Ovary (tissue), 3 donors: ENCODE data around the gene ITLN2.

Source experiments
- CTCF ChIP-seq, 3 donors: fragments of 450-650 bp in 2 of 3; fragments of 200-600 bp in 1 of 3; IDR thresholded peaks; one replicate each; pipeline versions ENCODE4 v1.5.1 to v1.8.0; 2016 to 2022; ENCODE audit warnings: antibody characterized with exemption in 3 of 3, mild to moderate bottlenecking in 1 of 3
- POLR2A ChIP-seq: fragments of 450-650 bp; IDR thresholded peaks from one replicate; pipeline ENCODE4 v1.6.1; 2017; ENCODE audit warnings: antibody characterized with exemption, mild to moderate bottlenecking, moderate library complexity
- donor health status: DM: no; HTN: no; CAD: no.

- TF ChIP-seq CTCF (IDR thresholded peaks at IDR 0.05) (no peak), POLR2A (no peak)
Observed at GRCh38 chr1:160953030-160953429, 1.6 kb downstream of the ITLN2 start.
